ENCODE measurements around the gene INHBB.
A peak's percentile ranks its signal among the peaks of the same experiment; 100 is the strongest.

The INHBB gene

GRCh38 chr2:120360307-120360855 is 14.4 kb downstream of the INHBB start:
- DNase-seq: no peak

GRCh38 chr2:120362926-120363325 is 17.0 kb downstream of the INHBB start:
- DNase-seq: no peak

GRCh38 chr2:120365236-120365793 is 19.4 kb downstream of the INHBB start:
- DNase-seq: no peak

- no peak for DNase-seq
These were observed 20.8 kb downstream of the INHBB start for GRCh38 chr2:120366698-120367097.

GRCh38 chr2:120367221-120367620 is 21.3 kb downstream of the INHBB start:
- no peak for DNase-seq

- peak; percentile 7 for DNase-seq
These were observed 21.7 kb downstream of the INHBB start for GRCh38 chr2:120367649-120368048.

GRCh38 chr2:120368086-120368485 is 22.1 kb downstream of the INHBB start:
- no peak for DNase-seq

GRCh38 chr2:120369250-120369649 is 23.3 kb downstream of the INHBB start:
- no peak for DNase-seq

GRCh38 chr2:120371969-120372625 is 26.2 kb downstream of the INHBB start:
- DNase-seq: no peak

GRCh38 chr2:120372816-120373215 is 26.9 kb downstream of the INHBB start:
- no peak for DNase-seq

GRCh38 chr2:120373424-120373823 is 27.5 kb downstream of the INHBB start:
- DNase-seq: no peak

GRCh38 chr2:120374821-120375220 is 28.9 kb downstream of the INHBB start:
- no peak for DNase-seq

- no peak for DNase-seq
These were observed 29.5 kb downstream of the INHBB start for GRCh38 chr2:120375251-120376020.

- DNase-seq: no peak
These were observed 30.2 kb downstream of the INHBB start for GRCh38 chr2:120376101-120376500.

- DNase-seq: no peak
These were observed 31.0 kb downstream of the INHBB start for GRCh38 chr2:120376679-120377640.

GRCh38 chr2:120378605-120379004 is 32.7 kb downstream of the INHBB start:
- DNase-seq: no peak

GRCh38 chr2:120379916-120380893 is 34.3 kb downstream of the INHBB start:
- DNase-seq: no peak

GRCh38 chr2:120381192-120381591 is 35.3 kb downstream of the INHBB start:
- DNase-seq: no peak

GRCh38 chr2:120381661-120382060 is 35.7 kb downstream of the INHBB start:
- DNase-seq: no peak

- DNase-seq: no peak
These were observed 36.7 kb downstream of the INHBB start for GRCh38 chr2:120382541-120383144.

- DNase-seq: no peak
These were observed 37.3 kb downstream of the INHBB start for GRCh38 chr2:120383191-120383590.

Data from GOT3 (cell line).